ENCODE measurements around the gene UST.
"Not testable (repeated sequence)": the region's sequence is repeated elsewhere in the genome, so short reads cannot be mapped to it uniquely, and the experiment has no call there.

Gene UST

GRCh38 chr6:148873868-148874267 lies 127.0 kb downstream of the UST start:
- H3K9ac ChIP-seq = no peak overlapping the region
- H2AFZ ChIP-seq (ENCODE audit: low read depth) = no peak overlapping the region
- H4K20me1 ChIP-seq (ENCODE audit: insufficient read depth) = no peaks in the 10 kb centered on the region
- H3K4me2 ChIP-seq = no peak overlapping the region
- no peaks in the 10 kb centered on the region for H3K4me1 ChIP-seq (ENCODE audit: low read depth, poor library complexity, severe bottlenecking)
- no peak overlapping the region for H3K4me3 ChIP-seq (IDR thresholded peaks at IDR 0.05; ENCODE audit: insufficient read depth, low read depth, low read length)
- H3K79me2 ChIP-seq (ENCODE audit: insufficient read depth, low read depth) = no peaks in the 10 kb centered on the region
- no peaks in the 10 kb centered on the region for H3K36me3 ChIP-seq (ENCODE audit: insufficient read depth)
- H3K27ac ChIP-seq = no peak overlapping the region
- no peaks in the 10 kb centered on the region for H3K27me3 ChIP-seq (ENCODE audit: insufficient read depth, low read depth)
- TF ChIP-seq CTCF (conservative IDR thresholded peaks at IDR 0.05; ENCODE audit: low read depth, low read length) = no peak

GRCh38 chr6:148874698-148875293 lies 128.0 kb downstream of the UST start:
- Histone ChIP-seq H3K4me3 (IDR thresholded peaks at IDR 0.05; ENCODE audit: insufficient read depth, low read depth, low read length) (no peak overlapping the region), H2AFZ (ENCODE audit: low read depth) (no peak overlapping the region), H4K20me1 (ENCODE audit: insufficient read depth) (no peaks in the 10 kb centered on the region), H3K79me2 (ENCODE audit: insufficient read depth, low read depth) (no peaks in the 10 kb centered on the region), H3K4me1 (ENCODE audit: low read depth, poor library complexity, severe bottlenecking) (no peaks in the 10 kb centered on the region), H3K27ac (no peak overlapping the region), H3K27me3 (ENCODE audit: insufficient read depth, low read depth) (no peaks in the 10 kb centered on the region), H3K36me3 (ENCODE audit: insufficient read depth) (no peaks in the 10 kb centered on the region), H3K9ac (no peak overlapping the region), H3K4me2 (no peak overlapping the region)
- TF ChIP-seq CTCF (conservative IDR thresholded peaks at IDR 0.05; ENCODE audit: low read depth, low read length) = no peak

DNA sequence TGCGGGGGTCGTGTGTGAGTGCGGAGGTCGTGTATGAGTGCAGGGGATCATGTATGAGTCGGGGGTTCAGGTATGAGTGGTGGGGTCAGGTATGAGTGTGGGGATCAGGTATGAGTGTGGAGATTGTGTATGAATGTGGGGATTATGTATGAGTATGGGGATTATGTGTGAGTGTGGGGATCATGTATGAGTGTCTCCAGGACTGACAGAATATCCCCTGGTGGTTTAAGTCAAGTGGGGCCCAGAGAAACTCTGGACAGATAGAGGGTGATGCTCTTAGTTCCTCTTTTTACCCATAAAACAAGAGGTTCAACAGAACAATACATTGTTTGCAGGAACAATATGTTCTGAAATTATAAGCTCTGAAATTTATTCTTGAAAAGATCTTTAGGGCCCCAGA lies 131.9 kb downstream of the UST start:
- H3K27ac ChIP-seq = no peak overlapping the region
- H3K4me1 ChIP-seq (ENCODE audit: low read depth, poor library complexity, severe bottlenecking) = no peaks in the 10 kb centered on the region
- H3K9ac ChIP-seq = no peak overlapping the region
- no peak overlapping the region for H3K4me3 ChIP-seq (IDR thresholded peaks at IDR 0.05; ENCODE audit: insufficient read depth, low read depth, low read length)
- TF ChIP-seq CTCF (conservative IDR thresholded peaks at IDR 0.05; ENCODE audit: low read depth, low read length) = no peak
- H3K4me2 ChIP-seq = no peak overlapping the region
- H3K36me3 ChIP-seq (ENCODE audit: insufficient read depth) = no peaks in the 10 kb centered on the region
- H3K27me3 ChIP-seq (ENCODE audit: insufficient read depth, low read depth) = no peaks in the 10 kb centered on the region
- no peaks in the 10 kb centered on the region for H4K20me1 ChIP-seq (ENCODE audit: insufficient read depth)
- H3K79me2 ChIP-seq (ENCODE audit: insufficient read depth, low read depth) = no peaks in the 10 kb centered on the region
- H2AFZ ChIP-seq (ENCODE audit: low read depth) = no peak overlapping the region

DNA sequence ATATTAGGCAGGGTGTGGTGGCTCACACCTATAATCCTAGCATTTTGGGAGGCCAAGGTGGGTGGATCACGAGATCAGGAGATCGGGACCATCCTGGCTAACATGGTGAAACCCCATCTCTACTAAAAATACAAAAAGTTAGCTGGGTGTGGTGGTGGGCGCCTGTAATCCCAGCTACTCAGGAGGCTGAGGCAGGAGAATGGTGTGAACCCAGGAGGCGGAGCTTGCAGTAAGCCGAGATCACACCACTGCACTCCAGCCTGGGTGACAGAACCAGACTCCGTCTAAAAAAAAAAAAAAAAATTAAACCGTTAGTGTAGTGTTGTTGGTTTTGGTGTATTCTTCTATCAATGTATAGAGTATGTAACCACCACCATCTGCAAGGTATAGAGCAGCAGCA lies 133.9 kb downstream of the UST start:
- not testable (repeated sequence) for H3K4me3 ChIP-seq (IDR thresholded peaks at IDR 0.05; ENCODE audit: insufficient read depth, low read depth, low read length)

GRCh38 chr6:148881593-148882311 lies 134.9 kb downstream of the UST start:
- no peak overlapping the region for H3K9ac ChIP-seq
- H2AFZ ChIP-seq (ENCODE audit: low read depth) = no peak overlapping the region
- H3K4me2 ChIP-seq = no peak overlapping the region
- H4K20me1 ChIP-seq (ENCODE audit: insufficient read depth) = no peaks in the 10 kb centered on the region
- no peak for TF ChIP-seq CTCF (conservative IDR thresholded peaks at IDR 0.05; ENCODE audit: low read depth, low read length)
- H3K27ac ChIP-seq = no peak overlapping the region
- no peaks in the 10 kb centered on the region for H3K79me2 ChIP-seq (ENCODE audit: insufficient read depth, low read depth)
- no peaks in the 10 kb centered on the region for H3K36me3 ChIP-seq (ENCODE audit: insufficient read depth)
- no peak overlapping the region for H3K4me3 ChIP-seq (IDR thresholded peaks at IDR 0.05; ENCODE audit: insufficient read depth, low read depth, low read length)
- H3K27me3 ChIP-seq (ENCODE audit: insufficient read depth, low read depth) = no peaks in the 10 kb centered on the region
- H3K4me1 ChIP-seq (ENCODE audit: low read depth, poor library complexity, severe bottlenecking) = no peaks in the 10 kb centered on the region

More for the DNA sequence above, 133.9 kb downstream of the UST start:
- not testable (repeated sequence) for H3K4me1 ChIP-seq (ENCODE audit: low read depth, poor library complexity, severe bottlenecking); H3K27me3 ChIP-seq (ENCODE audit: insufficient read depth, low read depth); H3K27ac ChIP-seq; H3K9ac ChIP-seq; H4K20me1 ChIP-seq (ENCODE audit: insufficient read depth); H3K36me3 ChIP-seq (ENCODE audit: insufficient read depth); H3K79me2 ChIP-seq (ENCODE audit: insufficient read depth, low read depth); H2AFZ ChIP-seq (ENCODE audit: low read depth); H3K4me2 ChIP-seq

Data from KMS-11 (cell line).